GM19463 (cell line): ENCODE measurements around the gene ENTPD3.
A peak's percentile ranks its signal among the peaks of the same experiment; 100 is the strongest.
"Not testable (repeated sequence)": the region's sequence is repeated elsewhere in the genome, so short reads cannot be mapped to it uniquely, and the experiment has no call there.

Source experiments
- ATAC-seq: cut with Tn5 transposase; IDR thresholded peaks from one replicate; pipeline ENCODE4 v1.9.1; 2021; ENCODE audit warnings: mild to moderate bottlenecking, moderate library complexity; ENCODE audit not compliant: unreplicated experiment

ENTPD3 gene

GRCh38 chr3:40458473-40458872 is 71.5 kb downstream of the ENTPD3 start:
- ATAC-seq = no peak

- not testable (repeated sequence) for ATAC-seq
Measured at GRCh38 chr3:40460481-40460880, 73.5 kb downstream of the ENTPD3 start.

GRCh38 chr3:40461161-40461560 is 74.2 kb downstream of the ENTPD3 start:
- no peak for ATAC-seq

GRCh38 chr3:40462838-40463237 is 75.9 kb downstream of the ENTPD3 start:
- ATAC-seq = not testable (repeated sequence)

GRCh38 chr3:40463579-40463978 is 76.6 kb downstream of the ENTPD3 start:
- ATAC-seq = no peak

- no peak for ATAC-seq
Measured at GRCh38 chr3:40464339-40465110, 77.5 kb downstream of the ENTPD3 start.

- ATAC-seq = no peak
Measured at GRCh38 chr3:40465111-40465407, 78.1 kb downstream of the ENTPD3 start.

GRCh38 chr3:40465456-40465855 is 78.5 kb downstream of the ENTPD3 start:
- no peak for ATAC-seq

- no peak for ATAC-seq
Measured at GRCh38 chr3:40468018-40468417, 81.0 kb downstream of the ENTPD3 start.

- ATAC-seq = no peak
Measured at GRCh38 chr3:40470701-40471100, 83.7 kb downstream of the ENTPD3 start.

- ATAC-seq = peak; percentile 87
Measured at GRCh38 chr3:40476478-40477470, 89.8 kb downstream of the ENTPD3 start, which contains the start of gene ZNF619. ZNF619 (plus strand) TSS chr3:40477122; CDS start chr3:40477980, 858 bp downstream.

GRCh38 chr3:40477666-40478065 is 90.7 kb downstream of the ENTPD3 start:
- no peak for ATAC-seq
